ENCODE results near the gene N4BP2L1. TPM values are rescaled to one million over a fixed set of nuclear protein-coding genes. Genes with fewer than 3 reads are reported as not detected.

Gene N4BP2L1
- total and polyA plus RNA-seq, 8 donors, result 4.9 to 46.1 (median 15.1) TPM

DNA sequence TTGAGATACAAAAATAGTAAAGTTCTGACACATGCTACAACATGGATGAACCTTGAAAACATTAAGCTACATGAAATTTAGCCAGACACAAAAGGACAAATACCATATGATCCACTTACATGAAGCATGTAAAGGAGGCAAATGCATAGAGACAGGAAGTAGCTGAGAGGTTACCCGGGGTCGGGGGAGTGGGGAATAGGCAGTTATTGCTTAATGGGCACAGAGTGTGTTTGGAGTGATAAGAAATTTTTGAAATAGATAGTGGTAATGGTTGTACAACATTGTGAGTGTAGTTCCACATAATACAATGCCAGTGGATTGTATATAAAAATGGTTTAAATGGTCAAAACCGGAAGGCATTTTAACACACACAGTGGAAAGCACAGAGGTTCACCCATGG lies 4.3 kb downstream of the N4BP2L1 start:
- intact Hi-C loops (cut with DNase I; ENCODE audit: low total_unique reads), result no loop called here
- Histone ChIP-seq H3K36me3 (peaks cover 0 to 18% (median 7%) of the 10 kb centered on the region in 4 donors), H3K9me3 (peaks cover 0 to 10% (median 3%) of the 10 kb centered on the region in 4 donors), H3K27me3 (no peaks in the 10 kb centered on the region), H3K27ac (no peak overlapping the region), H3K4me3 (no peak overlapping the region), H3K4me1 (peaks cover 14 to 32% (median 18%) of the 10 kb centered on the region in 4 donors)
- DNase-seq, result no peak
- 81 to 89% (median 85%) methylated on average over 3 of the region's 3 CpGs for WGBS, 5 donors
- TF ChIP-seq CTCF (IDR thresholded peaks at IDR 0.05) (no peak), POLR2A (IDR thresholded peaks at IDR 0.05) (no peak), EP300 (IDR thresholded peaks at IDR 0.05) (no peak), POLR2AphosphoS5 (IDR thresholded peaks at IDR 0.05) (no peak)

DNA sequence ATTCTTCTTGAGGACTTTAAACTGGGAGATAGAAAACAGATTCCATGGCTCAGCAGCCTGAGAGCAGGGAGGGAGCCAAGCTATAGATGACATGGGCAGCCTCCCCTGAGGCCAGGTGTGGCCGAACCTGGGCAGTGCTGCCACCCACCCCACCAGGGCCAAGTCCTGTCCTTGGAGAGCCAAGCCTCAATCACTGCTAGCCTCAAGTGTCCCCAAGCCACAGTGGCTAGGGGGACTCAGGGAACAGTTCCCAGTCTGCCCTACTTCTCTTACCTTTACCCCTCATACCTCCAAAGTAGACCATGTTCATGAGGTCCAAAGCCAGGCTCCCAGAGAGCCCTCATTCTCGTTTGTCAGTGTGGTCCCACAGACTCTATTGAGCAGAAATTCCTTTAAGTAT lies 8.1 kb downstream of the N4BP2L1 start:
- H3K4me3 ChIP-seq, result no peak overlapping the region
- H3K27me3 ChIP-seq, result no peaks in the 10 kb centered on the region
- H3K36me3 ChIP-seq, result peaks cover 0 to 18% (median 7%) of the 10 kb centered on the region in 4 donors
- TF ChIP-seq CTCF (IDR thresholded peaks at IDR 0.05) (no peak), POLR2A (IDR thresholded peaks at IDR 0.05) (no peak), EP300 (IDR thresholded peaks at IDR 0.05) (no peak), POLR2AphosphoS5 (IDR thresholded peaks at IDR 0.05) (no peak)
- peaks cover 0 to 9% (median 0%) of the 10 kb centered on the region in 4 donors for H3K4me1 ChIP-seq
- H3K9me3 ChIP-seq, result peaks cover 0 to 10% (median 3%) of the 10 kb centered on the region in 4 donors
- no peak overlapping the region for H3K27ac ChIP-seq
- intact Hi-C loops (cut with DNase I; ENCODE audit: low total_unique reads), result no loop called here
- 86 to 100% (median 98%) methylated on average over 1 to 2 of the region's 2 CpGs for WGBS, 5 donors
- DNase-seq, result no peak

- Histone ChIP-seq H3K36me3 (peaks cover 0 to 12% (median 7%) of the 10 kb centered on the region in 4 donors), H3K27ac (no peak overlapping the region), H3K4me3 (no peak overlapping the region), H3K4me1 (no peaks in the 10 kb centered on the region), H3K9me3 (peaks cover 0 to 10% (median 3%) of the 10 kb centered on the region in 4 donors), H3K27me3 (no peaks in the 10 kb centered on the region)
- DNase-seq, result no peak
- TF ChIP-seq POLR2AphosphoS5 (IDR thresholded peaks at IDR 0.05) (no peak), CTCF (IDR thresholded peaks at IDR 0.05) (no peak), EP300 (IDR thresholded peaks at IDR 0.05) (no peak)
- 86 to 100% (median 96%) methylated on average over 1 of the region's 1 CpG for WGBS, 5 donors
- intact Hi-C loops (cut with DNase I; ENCODE audit: low total_unique reads), result no loop called here
Measured at GRCh38 chr13:32417995-32418394, 9.9 kb downstream of the N4BP2L1 start.

DNA sequence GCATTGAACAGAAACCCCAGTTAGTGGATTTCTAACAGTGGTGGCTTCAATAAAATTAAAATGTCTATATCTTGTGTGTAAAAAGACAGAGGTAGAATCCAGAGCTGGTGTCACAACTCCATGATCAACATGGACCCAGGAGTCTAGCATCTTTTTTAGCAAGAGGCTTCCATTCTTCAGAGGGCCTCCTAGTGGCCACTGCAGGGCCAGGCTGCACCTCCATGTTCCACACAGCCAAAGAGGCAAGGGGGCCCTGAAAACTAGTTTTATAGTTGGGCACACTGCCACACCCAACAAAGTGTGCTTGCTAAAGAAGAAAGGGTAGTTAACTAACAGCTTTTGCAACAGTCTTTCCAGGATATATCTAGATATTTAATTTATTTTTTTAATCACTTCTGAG lies 12.9 kb downstream of the N4BP2L1 start:
- DNase-seq, result no peak
- Histone ChIP-seq H3K27me3 (no peaks in the 10 kb centered on the region), H3K9me3 (peaks cover 0 to 8% (median 3%) of the 10 kb centered on the region in 4 donors), H3K4me1 (peaks cover 0 to 3% (median under 1%) of the 10 kb centered on the region in 4 donors), H3K4me3 (no peak overlapping the region), H3K36me3 (peaks cover 0 to 7% (median 5%) of the 10 kb centered on the region in 4 donors), H3K27ac (no peak overlapping the region)
- intact Hi-C loops (cut with DNase I; ENCODE audit: low total_unique reads), result no loop called here
- no peak for TF ChIP-seq EP300 (IDR thresholded peaks at IDR 0.05)
- TF ChIP-seq POLR2A (IDR thresholded peaks at IDR 0.05), result no peak
- TF ChIP-seq POLR2AphosphoS5 (IDR thresholded peaks at IDR 0.05), result no peak
- peak in 2 of 7 experiments; percentile 13 to 24 for TF ChIP-seq CTCF (IDR thresholded peaks at IDR 0.05)

Measured in stomach (tissue), 9 donors.